Activated effector memory CD4-positive, alpha-beta T cell treated with Interleukin-2 at 50 U/mL for 16 hours (primary cell): ENCODE measurements around the gene TMEM86A.
"Not testable (repeated sequence)": the region's sequence is repeated elsewhere in the genome, so short reads cannot be mapped to it uniquely, and the experiment has no call there.

Experiments used
- DNase-seq: peaks from one replicate; pipeline ENCODE4 v3.0.0-alpha.2; 2020

TMEM86A gene, protein sequence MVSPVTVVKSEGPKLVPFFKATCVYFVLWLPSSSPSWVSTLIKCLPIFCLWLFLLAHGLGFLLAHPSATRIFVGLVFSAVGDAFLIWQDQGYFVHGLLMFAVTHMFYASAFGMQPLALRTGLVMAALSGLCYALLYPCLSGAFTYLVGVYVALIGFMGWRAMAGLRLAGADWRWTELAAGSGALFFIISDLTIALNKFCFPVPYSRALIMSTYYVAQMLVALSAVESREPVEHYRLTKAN

DNA sequence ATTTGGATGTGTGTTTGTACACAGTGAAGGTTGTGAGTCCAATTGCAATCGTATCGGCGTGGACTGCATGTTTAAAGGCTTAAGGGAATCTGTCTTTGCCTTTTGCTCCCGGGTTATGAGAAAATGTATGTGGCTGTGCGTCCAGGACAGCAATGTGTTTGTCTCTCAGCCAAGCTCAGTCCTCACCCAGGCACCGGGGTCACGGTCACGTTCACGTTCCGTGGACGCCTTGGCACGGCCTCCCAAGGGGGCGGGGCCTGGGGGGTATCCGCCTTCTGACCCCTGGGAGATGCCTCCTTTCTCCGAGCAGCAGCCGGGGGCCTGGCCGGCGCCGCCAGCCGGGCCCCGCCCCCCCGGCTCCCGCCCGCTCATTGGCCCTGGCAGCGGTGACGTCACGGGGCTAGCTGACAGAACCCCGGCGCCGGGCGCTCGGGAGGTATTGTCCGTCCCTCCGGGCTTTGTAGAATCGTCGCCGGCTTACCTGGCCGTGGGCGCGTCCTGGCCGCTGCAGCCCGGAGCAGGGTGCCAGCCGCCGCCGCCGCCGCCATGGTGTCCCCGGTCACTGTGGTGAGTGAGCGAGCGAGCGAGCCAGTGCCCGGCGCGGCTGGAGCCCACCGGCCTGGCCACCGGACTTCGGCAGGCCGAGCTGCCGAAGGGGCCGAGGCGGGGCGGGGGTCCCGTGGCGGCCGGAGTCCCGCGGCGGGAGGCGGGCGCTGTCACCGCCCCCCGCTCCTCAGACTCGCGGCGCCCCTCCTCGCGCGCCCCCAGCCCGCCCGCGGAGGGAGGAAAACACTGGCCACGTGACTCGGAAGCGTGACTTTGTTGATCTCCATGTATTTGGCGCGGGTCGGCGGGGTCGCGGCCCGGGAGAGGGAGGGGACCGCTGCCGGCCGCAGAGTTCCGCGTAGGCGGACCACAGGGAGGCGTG is at the start of gene TMEM86A:
Gene TMEM86A (plus strand): TSS at position 439 of the 928 bp plus-strand sequence. CDS start 108 bp downstream, at position 547.
- DNase-seq, result peak; percentile 87

GRCh38 chr11:18650353-18650752 is 48.2 kb upstream of the TMEM86A start:
- no peak for DNase-seq

GRCh38 chr11:18650859-18651557 is 47.6 kb upstream of the TMEM86A start:
- DNase-seq, result peak; percentile 15

GRCh38 chr11:18657673-18658072 is 40.9 kb upstream of the TMEM86A start:
- no peak for DNase-seq

DNA sequence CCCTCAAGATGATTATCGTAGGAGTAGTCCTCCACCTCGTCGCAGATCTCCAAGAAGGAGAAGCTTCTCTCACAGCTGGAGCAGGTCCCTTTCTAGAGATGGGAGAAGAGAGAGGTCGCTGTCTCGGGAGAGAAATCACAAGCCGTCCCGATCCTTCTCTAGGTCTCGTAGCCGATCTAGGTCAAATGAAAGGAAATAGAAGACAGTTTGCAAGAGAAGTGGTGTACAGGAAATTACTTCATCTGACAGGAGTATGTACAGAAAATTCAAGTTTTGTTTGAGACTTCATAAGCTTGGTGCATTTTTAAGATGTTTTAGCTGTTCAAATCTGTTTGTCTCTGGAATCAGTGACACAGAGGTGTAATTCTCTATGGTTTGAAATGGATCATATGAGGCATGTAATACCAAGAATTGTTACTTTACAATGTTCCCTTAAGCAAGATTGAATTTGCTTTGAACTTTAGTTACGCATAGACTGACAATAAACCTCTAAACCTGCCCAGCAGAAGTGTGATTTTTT is 33.2 kb upstream of the TMEM86A start:
- DNase-seq, result not testable (repeated sequence)

DNA sequence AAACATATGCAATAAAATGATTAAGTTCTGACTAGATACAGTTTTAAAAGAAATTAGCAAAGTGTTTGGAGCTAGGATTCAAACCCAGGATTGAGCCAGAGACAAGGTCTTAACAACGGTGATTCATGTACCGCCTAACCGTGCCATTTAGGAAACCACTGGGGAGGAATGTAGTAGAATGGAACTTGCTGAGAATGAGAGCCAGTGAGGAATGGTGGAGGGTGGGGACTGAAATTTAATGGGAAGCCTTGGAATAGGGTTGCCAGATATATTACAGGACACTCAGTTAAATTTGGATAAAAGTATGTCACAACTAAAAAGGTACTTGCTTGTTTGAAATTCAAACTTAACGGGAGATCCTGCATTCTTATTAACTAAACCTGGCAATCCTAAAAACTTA is 30.4 kb upstream of the TMEM86A start:
- DNase-seq, result no peak

DNA sequence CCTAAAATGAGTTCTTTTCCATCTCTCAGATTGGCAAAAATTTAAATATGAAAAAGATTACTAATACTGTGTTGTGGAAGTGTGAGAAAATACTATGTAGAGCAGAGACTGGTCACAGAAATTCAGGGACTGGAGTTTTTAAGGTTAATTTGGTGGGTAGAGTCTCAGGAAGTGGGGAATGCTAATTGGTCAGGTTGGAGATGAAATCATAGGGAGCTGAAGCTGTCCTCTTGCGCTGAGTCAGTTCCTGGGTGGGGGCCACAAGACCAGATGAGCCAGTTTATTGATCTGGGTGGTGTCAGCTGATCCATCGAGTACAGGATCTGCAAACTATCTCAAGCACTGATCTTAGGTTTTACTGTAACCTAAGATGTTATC is 29.4 kb upstream of the TMEM86A start:
- DNase-seq, result peak; percentile 9

GRCh38 chr11:18669711-18670110 is 28.9 kb upstream of the TMEM86A start:
- DNase-seq, result no peak

DNA sequence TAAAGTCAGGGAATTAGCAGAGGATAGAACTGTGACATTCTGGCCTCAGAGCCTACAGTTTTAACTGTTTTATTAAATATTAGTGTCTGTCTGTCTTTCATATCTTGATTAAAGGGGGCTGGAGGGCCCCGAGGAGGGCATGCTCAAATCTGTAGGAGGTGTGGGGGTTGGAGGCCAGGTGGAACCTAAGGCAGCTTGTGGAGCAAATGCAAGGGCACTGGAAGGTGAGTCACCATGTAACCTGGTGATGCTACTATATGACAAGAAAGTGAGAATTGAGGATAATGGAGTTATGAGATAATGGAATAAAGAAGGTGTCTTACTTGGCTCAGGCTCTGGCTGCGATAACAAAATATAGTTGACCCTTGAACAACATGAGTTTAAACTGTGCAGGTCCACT is 27.3 kb upstream of the TMEM86A start:
- DNase-seq, result no peak

DNA sequence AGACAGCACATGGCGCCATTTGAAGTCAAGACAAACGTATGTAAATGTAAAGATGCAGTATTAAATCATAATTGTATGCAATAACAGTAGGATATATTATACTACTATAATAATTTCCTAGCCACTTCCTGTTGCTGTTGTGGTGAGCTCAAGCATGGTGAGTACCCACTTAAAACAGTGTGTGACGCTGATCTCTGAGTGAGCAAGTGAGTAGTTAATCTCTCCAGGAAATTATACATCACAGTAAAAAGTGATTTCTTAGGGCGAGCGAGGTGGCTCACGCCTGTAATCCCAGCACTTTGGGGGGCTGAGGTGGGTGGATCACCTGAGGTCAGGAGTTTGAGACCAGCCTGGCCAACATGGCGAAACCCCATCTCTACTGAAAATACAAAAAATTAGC is 26.4 kb upstream of the TMEM86A start:
- DNase-seq, result peak; percentile 25

DNA sequence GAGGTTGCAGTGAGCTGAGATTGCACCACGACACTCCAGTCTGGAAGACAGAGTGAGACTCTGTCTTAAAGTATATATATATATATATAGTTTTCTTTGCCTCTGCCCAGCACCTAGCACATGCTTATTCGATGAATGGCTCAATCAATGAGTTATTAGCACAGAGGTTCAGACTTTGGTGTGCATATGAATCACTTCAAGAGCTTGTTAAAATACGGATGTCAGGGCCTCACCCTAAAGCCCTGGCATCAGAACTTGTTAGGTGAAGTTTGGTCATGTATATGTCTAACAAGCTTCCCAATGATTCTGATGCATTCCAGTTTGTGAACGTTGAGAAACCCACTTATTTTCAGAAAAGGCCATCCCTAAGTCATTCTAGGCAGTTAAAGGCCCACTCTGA is 21.8 kb upstream of the TMEM86A start:
- DNase-seq, result no peak

DNA sequence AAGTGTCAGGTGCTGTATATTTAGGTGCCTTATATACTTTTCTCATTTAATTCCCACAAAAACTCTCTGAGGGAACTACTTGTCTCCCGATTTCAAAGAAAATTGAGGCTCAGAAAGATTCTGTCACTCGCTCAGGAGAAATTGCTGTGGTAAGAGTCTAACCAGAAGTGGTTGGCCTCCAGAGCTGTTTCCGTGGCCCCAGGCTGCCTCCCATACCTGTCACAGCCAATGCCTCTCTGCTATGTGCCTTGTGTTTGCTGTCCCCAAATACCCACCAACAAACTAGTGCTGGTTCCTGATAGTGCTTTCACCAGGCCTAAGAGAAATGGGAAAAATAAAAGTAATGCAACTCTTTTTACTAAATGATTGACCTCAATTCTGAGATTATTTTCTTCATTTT is 21.0 kb upstream of the TMEM86A start:
- no peak for DNase-seq

- DNase-seq, result not testable (repeated sequence)
These were observed 16.6 kb upstream of the TMEM86A start for GRCh38 chr11:18681949-18682348.

DNA sequence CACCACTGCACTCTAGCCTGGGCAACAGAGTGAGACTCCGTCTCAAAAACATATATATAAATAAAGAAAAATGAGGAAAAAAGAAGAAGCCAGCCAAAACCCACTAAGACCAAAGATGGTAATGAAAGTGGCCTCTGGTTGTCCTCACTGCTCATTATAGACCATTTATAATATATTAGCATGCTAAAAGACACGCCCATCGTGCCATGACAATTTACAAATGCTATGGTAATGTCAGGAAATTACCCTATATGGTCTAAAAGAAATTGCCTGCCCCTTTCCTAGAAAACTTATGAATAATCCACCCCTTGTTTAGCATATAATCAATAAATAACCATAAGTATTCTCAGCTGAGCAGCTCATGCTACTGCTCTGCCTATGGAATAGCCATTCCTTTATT is 16.1 kb upstream of the TMEM86A start:
- DNase-seq, result no peak

DNA sequence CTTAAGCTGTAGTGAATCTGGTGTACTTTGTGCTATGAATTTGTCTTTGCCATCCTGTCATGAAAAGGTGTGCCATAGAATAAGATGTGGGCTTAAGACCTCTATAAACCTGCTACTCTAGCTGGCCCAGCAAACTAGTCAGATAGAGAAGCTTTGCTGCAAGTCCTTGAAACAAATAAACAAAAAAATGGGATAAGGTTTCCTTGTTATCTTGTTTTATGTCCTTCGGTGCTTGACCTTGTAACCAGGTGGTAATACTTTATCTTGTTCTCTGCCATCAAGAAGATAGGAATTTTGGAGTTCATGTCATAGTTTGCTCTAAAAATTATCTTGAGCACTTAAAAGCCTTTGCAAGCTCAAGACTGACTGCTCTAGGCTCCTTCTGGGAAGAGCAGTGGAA is 14.3 kb upstream of the TMEM86A start:
- no peak for DNase-seq

DNA sequence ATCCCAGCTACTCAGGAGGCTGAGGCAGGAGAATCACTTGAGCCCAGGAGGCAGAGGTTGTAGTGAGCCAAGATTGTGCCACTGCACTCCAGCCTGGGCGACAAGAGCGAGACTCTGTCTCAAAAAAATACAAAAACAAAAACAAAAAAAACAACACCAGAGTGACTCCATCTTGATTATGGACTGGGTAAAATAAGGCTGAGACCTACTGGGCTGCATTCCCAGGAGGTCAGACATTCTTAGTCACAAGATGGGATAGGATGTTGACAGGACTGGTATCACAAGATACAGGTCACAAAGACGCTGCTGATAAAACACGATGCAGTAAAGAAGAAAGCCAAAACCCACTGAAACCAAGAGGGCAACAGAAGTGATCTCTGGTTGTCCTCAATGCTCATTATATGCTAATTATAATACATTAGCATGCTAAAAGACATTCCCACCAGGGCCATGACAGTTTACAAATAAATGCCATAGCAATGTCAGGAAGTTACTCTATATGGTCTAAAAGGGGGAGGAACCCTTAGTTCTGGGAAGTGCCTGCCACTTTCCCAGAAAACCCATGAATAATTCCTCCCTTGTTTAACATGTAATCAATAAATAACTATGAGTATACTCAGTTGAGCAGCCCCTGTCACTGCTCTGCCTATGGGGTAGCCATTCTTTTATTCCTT is 7.0 kb upstream of the TMEM86A start:
- not testable (repeated sequence) for DNase-seq

DNA sequence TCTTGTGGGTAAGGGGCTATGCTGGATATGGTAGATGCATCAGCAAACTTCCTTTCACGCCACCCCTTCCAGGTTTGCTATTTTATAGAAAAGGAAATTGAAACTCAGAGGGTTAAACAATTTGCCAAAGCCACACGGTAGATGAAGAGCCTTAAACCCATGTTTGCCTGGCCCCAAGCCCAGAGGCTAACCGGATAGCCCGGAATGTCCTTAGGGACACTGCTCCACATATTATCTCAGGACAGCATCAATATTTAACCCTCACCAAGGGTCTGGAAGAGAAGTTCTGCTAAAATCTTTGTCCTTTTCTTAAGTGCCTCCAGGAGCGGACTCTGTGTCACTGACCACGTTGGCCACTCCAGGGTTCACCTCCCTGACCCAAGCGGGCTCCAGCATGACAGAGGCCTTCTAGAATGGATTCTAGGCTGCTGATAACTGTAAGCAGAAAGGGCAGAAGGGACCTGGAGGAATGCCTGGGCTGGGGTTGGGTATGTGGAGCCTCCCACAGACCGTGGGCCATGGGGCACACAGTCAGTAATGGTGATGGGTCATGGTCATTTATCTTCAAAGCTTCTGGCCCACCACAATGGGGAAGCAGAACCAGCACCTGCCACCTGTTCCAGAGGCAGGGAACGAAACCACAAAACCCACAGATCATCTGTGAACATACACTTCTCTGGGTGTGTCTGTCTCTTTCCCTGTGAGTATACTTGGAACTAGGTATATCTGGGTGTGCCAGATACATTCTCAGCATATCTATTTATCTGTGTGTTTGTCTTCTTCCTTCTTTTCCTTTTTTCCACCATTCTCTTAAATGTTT is 5.4 kb upstream of the TMEM86A start:
- DNase-seq, result no peak

GRCh38 chr11:18696638-18697225 is 1.8 kb upstream of the TMEM86A start:
- DNase-seq, result no peak

- no peak for DNase-seq
These were observed 1.0 kb upstream of the TMEM86A start for GRCh38 chr11:18697576-18697975.

GRCh38 chr11:18699269-18699596 is 654 bp downstream of the TMEM86A start:
- DNase-seq, result no peak

DNA sequence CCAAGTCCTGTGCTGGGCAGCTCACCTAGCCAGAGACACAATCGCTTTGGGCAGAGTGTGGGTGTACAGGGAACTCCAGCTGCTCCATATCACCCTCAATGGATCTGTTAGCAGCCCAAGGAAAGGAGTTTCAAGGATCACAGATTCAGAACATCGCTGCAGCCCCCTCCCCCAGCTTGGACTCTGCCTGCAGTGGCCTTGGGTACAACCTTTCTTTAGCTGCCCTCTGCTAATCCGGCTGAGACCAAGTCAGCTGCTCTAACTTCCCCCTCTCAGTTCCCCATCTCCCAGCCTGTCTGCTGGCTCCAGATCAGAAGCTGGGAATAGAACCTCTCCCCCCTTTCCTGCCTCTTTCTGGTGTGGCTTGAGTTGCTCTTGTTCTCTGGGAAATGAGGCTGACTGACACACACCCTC is 1.3 kb downstream of the TMEM86A start:
- DNase-seq, result no peak

GRCh38 chr11:18700375-18700774 is 1.8 kb downstream of the TMEM86A start:
- no peak for DNase-seq
